Gastrocnemius medialis (tissue), 4 donors: ENCODE results near the gene NTM.

Experiments
- POLR2A ChIP-seq, 2 donors: fragments of 450-650 bp; IDR thresholded peaks; one replicate each; pipeline ENCODE4 v1.6.1; 2017; ENCODE audit warnings: antibody characterized with exemption in 2 of 2, mild to moderate bottlenecking in 2 of 2, moderate library complexity in 2 of 2
- TF ChIP-seq, protein P1 (sequence below), 5 experiments: fragments of 450-650 bp in 3 of 5; fragments of 200-600 bp in 2 of 5; sonication (generic) in 2 of 5; IDR thresholded peaks in 4 of 5; conservative IDR thresholded peaks in 1 of 5; 1 replicate in 4 of 5; 2 replicates in 1 of 5; pipeline ENCODE4 v1.5.1; 2016 to 2019; ENCODE audit warnings: antibody characterized with exemption in 5 of 5, mild to moderate bottlenecking in 3 of 5, moderate library complexity in 3 of 5

- TF ChIP-seq, protein P1, sequence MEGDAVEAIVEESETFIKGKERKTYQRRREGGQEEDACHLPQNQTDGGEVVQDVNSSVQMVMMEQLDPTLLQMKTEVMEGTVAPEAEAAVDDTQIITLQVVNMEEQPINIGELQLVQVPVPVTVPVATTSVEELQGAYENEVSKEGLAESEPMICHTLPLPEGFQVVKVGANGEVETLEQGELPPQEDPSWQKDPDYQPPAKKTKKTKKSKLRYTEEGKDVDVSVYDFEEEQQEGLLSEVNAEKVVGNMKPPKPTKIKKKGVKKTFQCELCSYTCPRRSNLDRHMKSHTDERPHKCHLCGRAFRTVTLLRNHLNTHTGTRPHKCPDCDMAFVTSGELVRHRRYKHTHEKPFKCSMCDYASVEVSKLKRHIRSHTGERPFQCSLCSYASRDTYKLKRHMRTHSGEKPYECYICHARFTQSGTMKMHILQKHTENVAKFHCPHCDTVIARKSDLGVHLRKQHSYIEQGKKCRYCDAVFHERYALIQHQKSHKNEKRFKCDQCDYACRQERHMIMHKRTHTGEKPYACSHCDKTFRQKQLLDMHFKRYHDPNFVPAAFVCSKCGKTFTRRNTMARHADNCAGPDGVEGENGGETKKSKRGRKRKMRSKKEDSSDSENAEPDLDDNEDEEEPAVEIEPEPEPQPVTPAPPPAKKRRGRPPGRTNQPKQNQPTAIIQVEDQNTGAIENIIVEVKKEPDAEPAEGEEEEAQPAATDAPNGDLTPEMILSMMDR (IDR thresholded peaks at IDR 0.05 in 4 of 5, conservative IDR thresholded peaks at IDR 0.05 in 1 of 5) = no peak
- TF ChIP-seq POLR2A (IDR thresholded peaks at IDR 0.05) = no peak
Measured at GRCh38 chr11:131412061-131412460, 41.6 kb downstream of the NTM start.
